HepG2 (cell line): Measurements from ENCODE around the gene SLC6A12. TPM values are rescaled to one million over a fixed set of nuclear protein-coding genes. Genes with fewer than 3 reads are reported as not detected.

Experiments
- ATAC-seq: fragments of 200-7000 bp; cut with Tn5 transposase; 3 replicates; pipeline ENCODE4 v1.9.1; 2020; ENCODE audit warnings: mild to moderate bottlenecking, moderate library complexity
- BruUV-seq: library from RNA; stranded (reverse); fragments of 400-500 nt; replicated peaks from 2 replicates; lab custom pipeline; 2021; lab: Mats Ljungman, UMichigan
- CTCF ChIA-PET: fragments of 300-600 bp; formaldehyde crosslinking; extraction: SDS; loops from one replicate; lab custom pipeline; 2021; ENCODE audit warnings: low total read pairs, inconsistent platforms, low intra/inter-chr PET ratio; lab: Yijun Ruan, JAX
- POLR2A ChIA-PET: fragments of 350-600 bp; sonication (Branson Sonifier 250); formaldehyde crosslinking; loops from one replicate; lab custom pipeline; 2020; ENCODE audit warnings: antibody characterized with exemption, inconsistent platforms; lab: Yijun Ruan, JAX
- DNase-seq: peaks from one replicate; pipeline ENCODE4 v3.0.0-alpha.2; 2015; ENCODE audit warnings: low spot score
- FAIRE-seq: peaks from 3 replicates; lab custom pipeline; 2011; peaks lifted over from hg19 to GRCh38; lab: Jason Lieb, UNC
- H2AFZ ChIP-seq: one replicate; pipeline ENCODE4 v1.6.1; 2011; ENCODE audit warnings: low read length, inconsistent platforms
- H3K27ac ChIP-seq: fragments of 300-600 bp; 3 replicates; pipeline ENCODE4 v1.8.0; 2011; ENCODE audit warnings: mixed run types, mild to moderate bottlenecking, mixed read lengths, low read length, inconsistent platforms; ENCODE audit not compliant: insufficient read depth; ENCODE audit errors: extremely low read length
- H3K27me3 ChIP-seq, 2 experiments: fragments of 200-600 bp in 1 of 2; 2 replicates in 1 of 2; 3 replicates in 1 of 2; pipeline versions ENCODE4 v1.6.0 to v1.8.0; 2011; ENCODE audit warnings: low read length in 2 of 2, mild to moderate bottlenecking in 2 of 2, moderate library complexity in 2 of 2, inconsistent platforms in 1 of 2; ENCODE audit not compliant: insufficient read depth in 2 of 2, control insufficient read depth in 1 of 2
- H3K36me3 ChIP-seq, 2 experiments: fragments of 200-600 bp in 1 of 2; replicated peaks in 1 of 2; 2 replicates in 1 of 2; 3 replicates in 1 of 2; pipeline versions ENCODE4 v1.5.1 to v1.8.0; 2011; ENCODE audit warnings: low read length in 2 of 2, inconsistent platforms in 1 of 2; ENCODE audit not compliant: insufficient read depth in 2 of 2, control insufficient read depth in 1 of 2
- H3K4me1 ChIP-seq: 2 replicates; pipeline ENCODE4 v1.5.1; 2012; ENCODE audit warnings: low read length, inconsistent platforms; ENCODE audit not compliant: insufficient read depth
- H3K4me2 ChIP-seq: 2 replicates; pipeline ENCODE4 v1.6.0; 2011; ENCODE audit warnings: low read depth, low read length, inconsistent platforms
- H3K4me3 ChIP-seq, 3 experiments: fragments of 200-600 bp in 1 of 3; sonication (generic), shearing (Covaris generic) in 1 of 3; replicated peaks in 1 of 3; 2 replicates each; pipeline ENCODE4 v1.5.1; 2011 to 2016; ENCODE audit warnings: low read length in 3 of 3, inconsistent platforms in 2 of 3, low read depth in 2 of 3, mild to moderate bottlenecking in 2 of 3, control low read depth in 1 of 3, mixed read lengths in 1 of 3; ENCODE audit not compliant: insufficient read depth in 1 of 3
- H3K79me2 ChIP-seq: one replicate; pipeline ENCODE4 v1.6.1; 2011; ENCODE audit warnings: low read length, inconsistent platforms; ENCODE audit not compliant: insufficient read depth
- H3K9ac ChIP-seq: 2 replicates; pipeline ENCODE4 v1.6.0; 2011; ENCODE audit warnings: mild to moderate bottlenecking, low read depth, low read length, inconsistent platforms; ENCODE audit not compliant: insufficient read depth
- H3K9me3 ChIP-seq: 2 replicates; pipeline ENCODE4 v1.5.1; 2012; ENCODE audit warnings: mild to moderate bottlenecking, low read length
- H4K20me1 ChIP-seq: 2 replicates; pipeline ENCODE4 v1.6.0; 2011; ENCODE audit warnings: inconsistent platforms, mild to moderate bottlenecking, low read length, moderate library complexity; ENCODE audit not compliant: insufficient read depth
- GZF1 ChIP-seq: sonication (generic); formaldehyde crosslinking; IDR thresholded peaks from 2 replicates; pipeline ENCODE4 v1.5.1; 2020; ENCODE audit warnings: mild to moderate bottlenecking, missing genetic modification reagents
- MAZ ChIP-seq, 2 experiments: sonication (generic) in 1 of 2; formaldehyde crosslinking in 1 of 2; IDR thresholded peaks; 2 replicates each; pipeline versions ENCODE4 v1.5.0 to v1.6.1; 2012 to 2020; ENCODE audit warnings: low read depth in 2 of 2, mild to moderate bottlenecking in 2 of 2, borderline replicate concordance in 1 of 2, improper control_type of control experiment in 1 of 2, low read length in 1 of 2, missing genetic modification reagents in 1 of 2, moderate library complexity in 1 of 2
- RNF2 ChIP-seq: fragments of 450-650 bp; conservative IDR thresholded peaks from 2 replicates; pipeline ENCODE4 v1.6.1; 2016; ENCODE audit warnings: low read depth
- TAF1 ChIP-seq: sonication (generic); formaldehyde crosslinking; IDR thresholded peaks from 2 replicates; pipeline ENCODE4 v1.4.0; 2020; ENCODE audit warnings: missing genetic modification reagents
- ZBTB7B ChIP-seq: sonication (generic); formaldehyde crosslinking; IDR thresholded peaks from 2 replicates; pipeline ENCODE4 v1.4.0; 2020; ENCODE audit warnings: missing genetic modification reagents
- ZNF234 ChIP-seq: sonication (generic); formaldehyde crosslinking; conservative IDR thresholded peaks from 2 replicates; pipeline ENCODE4 v1.5.1; 2020; ENCODE audit warnings: mild to moderate bottlenecking, missing genetic modification reagents
- ZNF816 ChIP-seq: sonication (generic); formaldehyde crosslinking; IDR thresholded peaks from 2 replicates; pipeline ENCODE4 v1.8.0; 2022; ENCODE audit warnings: missing genetic modification reagents, mild to moderate bottlenecking, borderline replicate concordance
- WGBS: methylation state at CpG from one replicate; pipeline ENCODE4 v1.1.6; 2017; ENCODE audit warnings: low lambda C conversion rate; 5-methylcytosine and 5-hydroxymethylcytosine counted together
- in situ Hi-C: cut with HindIII; loops from 2 replicates; pipeline ENCODE4 v1.10.0; 2017; ENCODE audit warnings: low pct_unique_long_range_greater_than_20kb; ENCODE audit not compliant: extremely low pct_ligation_motif_present
- intact Hi-C: fragments of 100-400 bp; cut with micrococcal nuclease; formaldehyde crosslinking; loops from one replicate; pipeline ENCODE4 v1.10.0; 2022; ENCODE audit not compliant: unreplicated experiment
- polyA plus RNA-seq, 8 experiments: library from polyadenylated mRNA; depleted of rRNA in 3 of 8; stranded (reverse) in 7 of 8; unstranded in 1 of 8; fragments of >200 nt; fragmentation: Illumina TruSeq in 4 of 8; extraction: Trizol in 4 of 8; gene quantifications; 2 replicates each; pipeline versions ENCODE4 v1.2.1 to v1.2.3, GENCODE V29; 2011 to 2016; ENCODE audit warnings: low read depth in 4 of 8, missing spikeins in 1 of 8, mixed read lengths in 1 of 8; ENCODE audit not compliant: insufficient read depth in 1 of 8
- total RNA-seq, 5 experiments: library from RNA; depleted of rRNA; stranded (reverse); fragments of >200 nt; fragmentation: Illumina TruSeq; extraction: Trizol; gene quantifications; 2 replicates each; pipeline ENCODE4 v1.2.3, GENCODE V29; 2016; ENCODE audit warnings: low read depth in 1 of 5
- TF ChIP-seq, protein P1 (sequence below): sonication (generic); formaldehyde crosslinking; IDR thresholded peaks from 2 replicates; pipeline ENCODE4 v1.4.0; 2020; ENCODE audit warnings: missing genetic modification reagents
- TF ChIP-seq, protein P2 (sequence below): sonication (generic); formaldehyde crosslinking; IDR thresholded peaks from 2 replicates; pipeline ENCODE4 v1.4.0; 2020; ENCODE audit warnings: missing genetic modification reagents
- TF ChIP-seq, protein P3 (sequence below): sonication (generic); formaldehyde crosslinking; IDR thresholded peaks from 2 replicates; pipeline ENCODE4 v1.5.1; 2020; ENCODE audit warnings: missing genetic modification reagents, mild to moderate bottlenecking, borderline replicate concordance
- TF ChIP-seq, protein P4 (sequence below): sonication (generic); formaldehyde crosslinking; IDR thresholded peaks from 2 replicates; pipeline ENCODE4 v1.4.0; 2020; ENCODE audit warnings: mild to moderate bottlenecking, missing genetic modification reagents

The SLC6A12 gene
- total and polyA plus RNA-seq, 2 of the 13 experiments (the other 11 are each of a cell fraction or from before 2014, with no cell fraction given), result 3.7 to 18.8 TPM

DNA sequence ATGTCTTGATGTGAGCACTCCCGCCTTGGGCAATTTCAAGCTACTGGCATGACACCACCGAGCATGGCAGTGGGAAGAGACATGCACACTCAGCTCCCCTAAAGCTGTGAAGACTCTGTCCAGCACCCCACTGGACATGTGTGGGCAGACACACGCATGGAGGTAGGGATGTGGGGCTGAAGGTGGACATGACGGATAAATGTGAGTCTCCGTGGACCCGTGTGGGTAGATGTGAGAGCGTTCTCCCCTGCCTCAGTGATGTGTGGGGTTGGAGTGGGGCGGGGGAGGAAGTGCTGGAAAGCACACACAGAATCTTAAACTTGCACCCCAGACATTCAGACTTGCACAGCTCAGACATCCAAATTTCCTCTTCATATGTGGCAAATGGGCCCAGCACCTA is 12.6 kb downstream of the SLC6A12 start:
- Histone ChIP-seq H3K79me2 (no peaks in the 10 kb centered on the region), H3K4me3 (no peak overlapping the region), H4K20me1 (no peaks in the 10 kb centered on the region), H3K9ac (no peak overlapping the region), H3K9me3 (no peaks in the 10 kb centered on the region), H3K4me1 (0 out of 2 replicates have a peak, but pooled peaks cover 1% of the 10 kb centered on the region), H2AFZ (no peak overlapping the region), H3K27ac (no peak overlapping the region), H3K4me2 (no peak overlapping the region), H3K27me3 (no peaks in the 10 kb centered on the region; a peak in 1 of 5 replicates), H3K36me3 (no peaks in the 10 kb centered on the region)
- in situ Hi-C loops, result no loop called here
- FAIRE-seq (no peak), DNase-seq (no peak), ATAC-seq (no peak)
- no TSS peak for BruUV-seq
- ChIA-PET CTCF (no interaction called here), POLR2A (no interaction called here)
- WGBS, result 89% methylated on average over 8 of the region's 8 CpGs
- TF ChIP-seq, protein P1, sequence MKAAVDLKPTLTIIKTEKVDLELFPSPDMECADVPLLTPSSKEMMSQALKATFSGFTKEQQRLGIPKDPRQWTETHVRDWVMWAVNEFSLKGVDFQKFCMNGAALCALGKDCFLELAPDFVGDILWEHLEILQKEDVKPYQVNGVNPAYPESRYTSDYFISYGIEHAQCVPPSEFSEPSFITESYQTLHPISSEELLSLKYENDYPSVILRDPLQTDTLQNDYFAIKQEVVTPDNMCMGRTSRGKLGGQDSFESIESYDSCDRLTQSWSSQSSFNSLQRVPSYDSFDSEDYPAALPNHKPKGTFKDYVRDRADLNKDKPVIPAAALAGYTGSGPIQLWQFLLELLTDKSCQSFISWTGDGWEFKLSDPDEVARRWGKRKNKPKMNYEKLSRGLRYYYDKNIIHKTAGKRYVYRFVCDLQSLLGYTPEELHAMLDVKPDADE (CRISPR knock-in tag), result no peak
- TF ChIP-seq ZNF816 (CRISPR knock-in tag), result no peak
- TF ChIP-seq, protein P2, sequence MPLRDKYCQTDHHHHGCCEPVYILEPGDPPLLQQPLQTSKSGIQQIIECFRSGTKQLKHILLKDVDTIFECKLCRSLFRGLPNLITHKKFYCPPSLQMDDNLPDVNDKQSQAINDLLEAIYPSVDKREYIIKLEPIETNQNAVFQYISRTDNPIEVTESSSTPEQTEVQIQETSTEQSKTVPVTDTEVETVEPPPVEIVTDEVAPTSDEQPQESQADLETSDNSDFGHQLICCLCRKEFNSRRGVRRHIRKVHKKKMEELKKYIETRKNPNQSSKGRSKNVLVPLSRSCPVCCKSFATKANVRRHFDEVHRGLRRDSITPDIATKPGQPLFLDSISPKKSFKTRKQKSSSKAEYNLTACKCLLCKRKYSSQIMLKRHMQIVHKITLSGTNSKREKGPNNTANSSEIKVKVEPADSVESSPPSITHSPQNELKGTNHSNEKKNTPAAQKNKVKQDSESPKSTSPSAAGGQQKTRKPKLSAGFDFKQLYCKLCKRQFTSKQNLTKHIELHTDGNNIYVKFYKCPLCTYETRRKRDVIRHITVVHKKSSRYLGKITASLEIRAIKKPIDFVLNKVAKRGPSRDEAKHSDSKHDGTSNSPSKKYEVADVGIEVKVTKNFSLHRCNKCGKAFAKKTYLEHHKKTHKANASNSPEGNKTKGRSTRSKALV (CRISPR knock-in tag), result no peak
- TF ChIP-seq ZNF234 (CRISPR knock-in tag), result no peak
- intact Hi-C loops, result no loop called here

DNA sequence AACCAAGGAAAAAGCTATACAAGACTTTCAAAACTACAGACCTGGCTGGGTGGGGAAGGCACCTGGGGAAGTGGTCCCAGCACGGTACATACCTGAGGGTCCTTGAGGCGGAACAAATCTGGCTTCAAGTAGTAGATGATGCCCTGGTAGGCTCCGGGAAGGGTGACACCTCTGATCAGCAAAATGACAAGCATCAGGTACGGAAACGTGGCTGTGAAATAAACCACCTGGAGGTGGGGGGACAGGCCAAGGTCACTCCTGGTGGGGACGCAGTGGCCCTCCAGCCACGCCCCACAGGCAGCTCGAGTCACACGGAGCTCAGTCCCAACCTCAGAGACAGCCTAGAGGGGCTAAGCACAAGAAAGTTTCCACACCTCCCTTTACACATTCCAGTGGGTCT is 15.3 kb downstream of the SLC6A12 start:
- Histone ChIP-seq H3K9ac (no peak overlapping the region), H2AFZ (no peak overlapping the region), H3K27ac (no peak overlapping the region), H3K27me3 (no peaks in the 10 kb centered on the region; a peak in 1 of 5 replicates), H3K4me3 (no peak overlapping the region), H3K79me2 (no peaks in the 10 kb centered on the region), H3K9me3 (no peaks in the 10 kb centered on the region), H3K36me3 (no peaks in the 10 kb centered on the region), H3K4me2 (no peak overlapping the region), H4K20me1 (no peaks in the 10 kb centered on the region), H3K4me1 (no peaks in the 10 kb centered on the region)
- POLR2A ChIA-PET, result interaction anchor here (0.9 kb wide), 1 partner anchor 14 kb away, joined by 4 read pairs; no protein-coding TSS in a partner anchor
- BruUV-seq, result no TSS peak
- ATAC-seq, result no peak
- no peak for DNase-seq
- CTCF ChIA-PET, result no interaction called here
- intact Hi-C loops, result no loop called here
- in situ Hi-C loops, result no loop called here
- whole genome bisulfite sequencing, result 83% methylated on average over 9 of the region's 9 CpGs
- no peak for FAIRE-seq
- TF ChIP-seq MAZ (IDR thresholded peaks at IDR 0.05; ENCODE audit: borderline replicate concordance, low read depth, low read length) (no peak), MAZ (CRISPR knock-in tag; IDR thresholded peaks at IDR 0.05; ENCODE audit: low read depth) (no peak), ZBTB7B (CRISPR knock-in tag) (no peak), GZF1 (CRISPR knock-in tag) (no peak), RNF2 (no peak), TAF1 (CRISPR knock-in tag) (no peak)
- TF ChIP-seq, protein P3, sequence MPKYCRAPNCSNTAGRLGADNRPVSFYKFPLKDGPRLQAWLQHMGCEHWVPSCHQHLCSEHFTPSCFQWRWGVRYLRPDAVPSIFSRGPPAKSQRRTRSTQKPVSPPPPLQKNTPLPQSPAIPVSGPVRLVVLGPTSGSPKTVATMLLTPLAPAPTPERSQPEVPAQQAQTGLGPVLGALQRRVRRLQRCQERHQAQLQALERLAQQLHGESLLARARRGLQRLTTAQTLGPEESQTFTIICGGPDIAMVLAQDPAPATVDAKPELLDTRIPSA (CRISPR knock-in tag), result no peak
- TF ChIP-seq, protein P4, sequence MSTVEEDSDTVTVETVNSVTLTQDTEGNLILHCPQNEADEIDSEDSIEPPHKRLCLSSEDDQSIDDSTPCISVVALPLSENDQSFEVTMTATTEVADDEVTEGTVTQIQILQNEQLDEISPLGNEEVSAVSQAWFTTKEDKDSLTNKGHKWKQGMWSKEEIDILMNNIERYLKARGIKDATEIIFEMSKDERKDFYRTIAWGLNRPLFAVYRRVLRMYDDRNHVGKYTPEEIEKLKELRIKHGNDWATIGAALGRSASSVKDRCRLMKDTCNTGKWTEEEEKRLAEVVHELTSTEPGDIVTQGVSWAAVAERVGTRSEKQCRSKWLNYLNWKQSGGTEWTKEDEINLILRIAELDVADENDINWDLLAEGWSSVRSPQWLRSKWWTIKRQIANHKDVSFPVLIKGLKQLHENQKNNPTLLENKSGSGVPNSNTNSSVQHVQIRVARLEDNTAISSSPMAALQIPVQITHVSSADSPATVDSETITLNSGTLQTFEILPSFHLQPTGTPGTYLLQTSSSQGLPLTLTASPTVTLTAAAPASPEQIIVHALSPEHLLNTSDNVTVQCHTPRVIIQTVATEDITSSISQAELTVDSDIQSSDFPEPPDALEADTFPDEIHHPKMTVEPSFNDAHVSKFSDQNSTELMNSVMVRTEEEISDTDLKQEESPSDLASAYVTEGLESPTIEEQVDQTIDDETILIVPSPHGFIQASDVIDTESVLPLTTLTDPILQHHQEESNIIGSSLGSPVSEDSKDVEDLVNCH (CRISPR knock-in tag), result no peak
